Uterus (tissue), 4 donors: ENCODE data around the gene CSF1R. TPM values are rescaled to one million over a fixed set of nuclear protein-coding genes. Genes with fewer than 3 reads are reported as not detected.

ENCODE experiments used
- DNase-seq, 2 donors: peaks; one replicate each; pipeline ENCODE4 v3.0.0-alpha.2; 2019 to 2020
- H3K27ac ChIP-seq, 2 donors: fragments of 200-600 bp; sonication (generic); 1 replicate in 1 of 2; 2 replicates in 1 of 2; pipeline ENCODE4 v1.5.1; 2016 to 2018
- H3K27me3 ChIP-seq, 2 donors: fragments of 200-600 bp; sonication (generic); one replicate each; pipeline ENCODE4 v1.5.1; 2018 to 2019; ENCODE audit warnings: control low read depth in 1 of 2
- H3K36me3 ChIP-seq, 2 donors: fragments of 200-600 bp; sonication (generic); one replicate each; pipeline ENCODE4 v1.5.1; 2019; ENCODE audit warnings: control low read depth in 1 of 2
- H3K4me1 ChIP-seq, 2 donors: fragments of 200-600 bp; sonication (generic); one replicate each; pipeline ENCODE4 v1.5.1; 2018 to 2019; ENCODE audit warnings: control low read depth in 1 of 2
- H3K4me3 ChIP-seq, 2 donors: fragments of 200-600 bp; sonication (generic); 1 replicate in 1 of 2; 2 replicates in 1 of 2; pipeline ENCODE4 v1.5.1; 2018 to 2019; ENCODE audit warnings: mild to moderate bottlenecking in 1 of 2
- H3K9me3 ChIP-seq, 2 donors: fragments of 200-600 bp; sonication (generic); one replicate each; pipeline ENCODE4 v1.5.1; 2019; ENCODE audit warnings: control low read depth in 1 of 2
- CTCF ChIP-seq, 4 experiments: fragments of 200-600 bp in 2 of 4; fragments of 450-650 bp in 2 of 4; sonication (generic) in 2 of 4; IDR thresholded peaks; one replicate each; pipeline ENCODE4 v1.5.1; 2016 to 2019; ENCODE audit warnings: antibody characterized with exemption in 4 of 4, mild to moderate bottlenecking in 2 of 4, moderate library complexity in 1 of 4
- POLR2A ChIP-seq, 2 donors: fragments of 450-650 bp; IDR thresholded peaks; one replicate each; pipeline ENCODE4 v1.6.1; 2016; ENCODE audit warnings: antibody characterized with exemption in 2 of 2, mild to moderate bottlenecking in 1 of 2, moderate library complexity in 1 of 2
- intact Hi-C: fragments of 100-400 bp; cut with DNase I; formaldehyde crosslinking; loops from one replicate; pipeline ENCODE4 v1.15.1; 2023; ENCODE audit warnings: low total_unique reads
- total RNA-seq, 4 donors: library from RNA; depleted of rRNA in 3 of 4; stranded (reverse); fragments of >200 nt in 3 of 4; gene quantifications; one replicate each; pipeline versions ENCODE4 v1.1.0 to v1.2.4, GENCODE V29; 2014 to 2023
- donor health status: DM: yes; HTN: yes; CAD: no.

The CSF1R gene
- total RNA-seq, 4 donors from 2014 or later = 1.0 to 42.9 (median 22.8) TPM

- Histone ChIP-seq H3K27ac (peak overlapping the region; percentile 59 to 99), H3K4me1 (peaks cover 0 to 37% of the 10 kb centered on the region in 2 donors), H3K27me3 (no peaks in the 10 kb centered on the region), H3K4me3 (no peak overlapping the region), H3K36me3 (no peaks in the 10 kb centered on the region), H3K9me3 (no peaks in the 10 kb centered on the region)
- intact Hi-C loops = no loop called here
- no peak for DNase-seq
- TF ChIP-seq CTCF (IDR thresholded peaks at IDR 0.05) = no peak
- TF ChIP-seq POLR2A (IDR thresholded peaks at IDR 0.05) = no peak
These were observed 43.1 kb upstream of the CSF1R start for GRCh38 chr5:150129454-150129812.

- H3K4me1 ChIP-seq = peaks cover 0 to 24% of the 10 kb centered on the region in 2 donors
- DNase-seq = no peak
- H3K27ac ChIP-seq = peak overlapping the region in 1 of 2 donors; percentile 4
- intact Hi-C loops = no loop called here
- H3K36me3 ChIP-seq = no peaks in the 10 kb centered on the region
- H3K4me3 ChIP-seq = no peak overlapping the region
- no peaks in the 10 kb centered on the region for H3K27me3 ChIP-seq
- TF ChIP-seq CTCF (IDR thresholded peaks at IDR 0.05) (no peak), POLR2A (IDR thresholded peaks at IDR 0.05) (no peak)
- no peaks in the 10 kb centered on the region for H3K9me3 ChIP-seq
These were observed 40.5 kb upstream of the CSF1R start for GRCh38 chr5:150126921-150127265.

- Histone ChIP-seq H3K4me3 (no peak overlapping the region), H3K27me3 (no peaks in the 10 kb centered on the region), H3K27ac (no peak overlapping the region), H3K36me3 (no peaks in the 10 kb centered on the region), H3K4me1 (peaks cover 0 to 20% of the 10 kb centered on the region in 2 donors), H3K9me3 (no peaks in the 10 kb centered on the region)
- intact Hi-C loops = no loop called here
- TF ChIP-seq CTCF (IDR thresholded peaks at IDR 0.05) (no peak), POLR2A (IDR thresholded peaks at IDR 0.05) (no peak)
- no peak for DNase-seq
These were observed 40.0 kb upstream of the CSF1R start for GRCh38 chr5:150126199-150126920.

- Histone ChIP-seq H3K9me3 (no peaks in the 10 kb centered on the region), H3K27ac (no peak overlapping the region), H3K36me3 (no peaks in the 10 kb centered on the region), H3K4me1 (peaks cover 0 to 10% of the 10 kb centered on the region in 2 donors), H3K27me3 (no peaks in the 10 kb centered on the region), H3K4me3 (no peak overlapping the region)
- DNase-seq = no peak
- intact Hi-C loops = no loop called here
- TF ChIP-seq CTCF (IDR thresholded peaks at IDR 0.05) = no peak
- TF ChIP-seq POLR2A (IDR thresholded peaks at IDR 0.05) = no peak
These were observed 39.0 kb upstream of the CSF1R start for GRCh38 chr5:150125334-150125733.

- intact Hi-C loops = no loop called here
- H3K9me3 ChIP-seq = no peaks in the 10 kb centered on the region
- TF ChIP-seq POLR2A (IDR thresholded peaks at IDR 0.05) = no peak
- no peak for TF ChIP-seq CTCF (IDR thresholded peaks at IDR 0.05)
- peaks cover 0 to 3% of the 10 kb centered on the region in 2 donors for H3K4me1 ChIP-seq
- no peaks in the 10 kb centered on the region for H3K36me3 ChIP-seq
- no peak overlapping the region for H3K27ac ChIP-seq
- DNase-seq = no peak
- H3K4me3 ChIP-seq = no peak overlapping the region
- no peaks in the 10 kb centered on the region for H3K27me3 ChIP-seq
These were observed 38.2 kb upstream of the CSF1R start for GRCh38 chr5:150124596-150124995.
